OCI-LY3 (cell line): ENCODE data around the gene LMAN2.
A peak's percentile ranks its signal among the peaks of the same experiment; 100 is the strongest.

Experiments
- H2AFZ ChIP-seq: fragments of 200-600, 300-600 bp; shearing (Covaris generic); 2 replicates; pipeline ENCODE4 v1.6.0; 2014; ENCODE audit warnings: antibody characterized with exemption, low read depth, low read length
- H3K27ac ChIP-seq: fragments of 200-600, 300-600 bp; sonication (generic); 2 replicates; pipeline ENCODE4 v1.5.1; 2014; ENCODE audit warnings: mild to moderate bottlenecking, low read length, moderate library complexity, mixed read lengths
- H3K27me3 ChIP-seq: fragments of 200-600, 300-600 bp; sonication (generic); 2 replicates; pipeline ENCODE4 v1.6.1; 2014; ENCODE audit warnings: low read depth, low read length, mixed read lengths
- H3K36me3 ChIP-seq: fragments of 200-600, 300-600 bp; sonication (generic); replicated peaks from 2 replicates; pipeline ENCODE3; 2014; ENCODE audit warnings: low read depth, low read length, mixed read lengths
- H3K4me1 ChIP-seq: fragments of 300-600, 200-600 bp; sonication (generic); 2 replicates; pipeline ENCODE4 v1.6.1; 2014; ENCODE audit warnings: low read length, mixed read lengths
- H3K4me2 ChIP-seq: fragments of 200-600, 300-600 bp; sonication (generic); 2 replicates; pipeline ENCODE4 v1.6.1; 2014; ENCODE audit warnings: low read length, mixed read lengths
- H3K4me3 ChIP-seq: fragments of 300-600, 200-600 bp; sonication (generic); 2 replicates; pipeline ENCODE4 v1.5.1; 2014; ENCODE audit warnings: antibody characterized with exemption, mild to moderate bottlenecking, low read length, moderate library complexity
- H3K79me2 ChIP-seq: fragments of 300-600, 200-600 bp; shearing (Covaris generic); 2 replicates; pipeline ENCODE4 v1.6.1; 2014; ENCODE audit warnings: mild to moderate bottlenecking, low read length, mixed read lengths
- H3K9ac ChIP-seq: fragments of 300-600, 200-600 bp; shearing (Covaris generic); 2 replicates; pipeline ENCODE4 v1.6.0; 2014; ENCODE audit warnings: mild to moderate bottlenecking, low read length, moderate library complexity
- H3K9me3 ChIP-seq: fragments of 200-600, 300-600 bp; shearing (Covaris generic); 2 replicates; pipeline ENCODE4 v1.6.1; 2014; ENCODE audit warnings: low read length, mixed read lengths; ENCODE audit not compliant: insufficient read depth
- H4K20me1 ChIP-seq: fragments of 200-600, 300-600 bp; sonication (generic); 2 replicates; pipeline ENCODE4 v1.6.1; 2016; ENCODE audit warnings: low read length, mixed read lengths; ENCODE audit not compliant: insufficient read depth
- EZH2phosphoT487 ChIP-seq: fragments of 200-600 bp; shearing (Covaris generic); IDR thresholded peaks from 2 replicates; pipeline ENCODE4 v1.6.1; 2018; ENCODE audit warnings: antibody characterized with exemption, mixed run types, low read depth
- TF ChIP-seq, protein P1 (sequence below): fragments of 200-600, 300-600 bp; sonication (generic); IDR thresholded peaks from 2 replicates; pipeline ENCODE4 v1.5.1; 2014; ENCODE audit warnings: antibody characterized with exemption, low read length, low read depth

LMAN2 gene

DNA sequence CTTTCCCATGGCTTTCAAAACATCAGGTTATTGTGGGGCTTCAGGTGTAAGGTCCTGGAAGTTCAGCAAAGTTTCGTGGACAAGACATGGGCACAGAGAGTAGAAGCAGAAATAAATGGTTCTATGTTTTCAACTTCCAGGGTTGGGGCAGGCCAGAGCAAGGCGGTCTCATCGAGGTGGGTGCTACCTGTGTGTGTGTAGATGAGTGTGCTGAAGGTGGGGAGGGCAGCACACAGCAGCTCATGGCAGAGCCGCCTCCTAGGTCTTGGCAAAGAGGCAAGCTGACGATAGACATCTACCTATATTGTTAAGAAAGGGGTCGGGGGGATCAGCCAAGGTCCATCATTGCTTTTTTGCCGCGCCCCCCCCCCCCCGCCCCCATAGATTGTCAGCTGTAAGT lies 51.8 kb downstream of the LMAN2 start:
- peaks cover 16% of the 10 kb centered on the region for H3K79me2 ChIP-seq
- peaks cover 19% of the 10 kb centered on the region for H4K20me1 ChIP-seq
- H3K4me3 ChIP-seq, result no peak overlapping the region
- no peak overlapping the region for H3K9ac ChIP-seq
- no peak overlapping the region for H3K4me2 ChIP-seq
- peak overlapping the region; percentile 60; the same call in 1 of the 2 replicates for H3K27ac ChIP-seq
- no peaks in the 10 kb centered on the region for H3K27me3 ChIP-seq
- peaks cover 36% of the 10 kb centered on the region for H3K4me1 ChIP-seq
- no peaks in the 10 kb centered on the region for H3K9me3 ChIP-seq
- TF ChIP-seq, protein P1, sequence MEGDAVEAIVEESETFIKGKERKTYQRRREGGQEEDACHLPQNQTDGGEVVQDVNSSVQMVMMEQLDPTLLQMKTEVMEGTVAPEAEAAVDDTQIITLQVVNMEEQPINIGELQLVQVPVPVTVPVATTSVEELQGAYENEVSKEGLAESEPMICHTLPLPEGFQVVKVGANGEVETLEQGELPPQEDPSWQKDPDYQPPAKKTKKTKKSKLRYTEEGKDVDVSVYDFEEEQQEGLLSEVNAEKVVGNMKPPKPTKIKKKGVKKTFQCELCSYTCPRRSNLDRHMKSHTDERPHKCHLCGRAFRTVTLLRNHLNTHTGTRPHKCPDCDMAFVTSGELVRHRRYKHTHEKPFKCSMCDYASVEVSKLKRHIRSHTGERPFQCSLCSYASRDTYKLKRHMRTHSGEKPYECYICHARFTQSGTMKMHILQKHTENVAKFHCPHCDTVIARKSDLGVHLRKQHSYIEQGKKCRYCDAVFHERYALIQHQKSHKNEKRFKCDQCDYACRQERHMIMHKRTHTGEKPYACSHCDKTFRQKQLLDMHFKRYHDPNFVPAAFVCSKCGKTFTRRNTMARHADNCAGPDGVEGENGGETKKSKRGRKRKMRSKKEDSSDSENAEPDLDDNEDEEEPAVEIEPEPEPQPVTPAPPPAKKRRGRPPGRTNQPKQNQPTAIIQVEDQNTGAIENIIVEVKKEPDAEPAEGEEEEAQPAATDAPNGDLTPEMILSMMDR, result no peak
- no peak for TF ChIP-seq EZH2phosphoT487
- peaks cover 35% of the 10 kb centered on the region for H3K36me3 ChIP-seq
- H2AFZ ChIP-seq, result no peak overlapping the region

DNA sequence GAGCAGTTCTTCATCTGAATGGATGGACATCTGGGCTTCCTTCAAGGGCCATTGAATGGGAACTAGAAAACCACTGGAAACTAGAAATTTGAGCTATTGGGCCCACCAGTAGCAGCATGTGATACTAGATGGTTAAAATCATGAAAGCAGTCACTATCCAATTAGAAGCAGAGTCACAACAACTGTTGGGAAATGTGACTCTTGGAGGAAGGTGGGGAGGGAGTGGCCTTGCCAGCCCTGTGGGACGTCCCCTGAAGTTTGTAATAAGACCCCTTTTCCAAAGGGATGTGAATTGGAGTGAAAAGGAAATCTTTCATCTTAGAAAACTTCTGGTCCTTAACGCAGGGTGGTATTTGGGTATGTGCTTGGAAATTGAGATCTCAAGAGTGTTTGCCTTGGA lies 53.5 kb downstream of the LMAN2 start:
- Histone ChIP-seq H3K4me1 (peaks cover 35% of the 10 kb centered on the region), H4K20me1 (peaks cover 19% of the 10 kb centered on the region), H3K36me3 (peaks cover 51% of the 10 kb centered on the region), H3K27ac (no peak overlapping the region), H3K79me2 (no peaks in the 10 kb centered on the region), H3K4me2 (no peak overlapping the region), H3K9ac (no peak overlapping the region), H2AFZ (no peak overlapping the region), H3K9me3 (no peaks in the 10 kb centered on the region), H3K4me3 (no peak overlapping the region), H3K27me3 (no peaks in the 10 kb centered on the region)
- TF ChIP-seq, protein P1, result no peak
- TF ChIP-seq EZH2phosphoT487, result no peak

DNA sequence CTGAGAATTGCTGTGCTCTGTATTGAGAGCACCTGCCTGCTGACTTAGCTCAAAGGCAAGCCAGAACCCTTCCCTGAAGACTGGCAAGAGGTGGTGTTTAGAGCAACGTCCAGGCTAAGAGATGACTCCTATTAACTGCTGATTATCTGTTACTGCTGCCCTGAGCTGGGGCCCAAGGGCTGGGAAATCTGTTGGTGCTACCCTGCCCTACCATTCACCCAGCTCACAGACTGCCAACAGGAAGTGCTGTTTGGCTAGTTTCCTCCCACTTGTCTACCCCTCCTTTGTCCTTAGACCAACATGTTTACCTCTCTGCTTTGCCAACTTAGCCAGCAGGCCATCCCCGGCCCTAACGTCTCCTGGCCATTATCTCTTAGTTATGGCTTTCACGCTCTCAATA lies 54.9 kb downstream of the LMAN2 start:
- H3K79me2 ChIP-seq, result no peaks in the 10 kb centered on the region
- no peak overlapping the region for H3K4me2 ChIP-seq
- H3K4me3 ChIP-seq, result no peak overlapping the region
- H3K27ac ChIP-seq, result no peak overlapping the region
- H3K36me3 ChIP-seq, result peaks cover 64% of the 10 kb centered on the region
- no peaks in the 10 kb centered on the region for H3K27me3 ChIP-seq
- H3K9me3 ChIP-seq, result no peaks in the 10 kb centered on the region
- H3K9ac ChIP-seq, result no peak overlapping the region
- H4K20me1 ChIP-seq, result peaks cover 12% of the 10 kb centered on the region
- H2AFZ ChIP-seq, result no peak overlapping the region
- peaks cover 23% of the 10 kb centered on the region for H3K4me1 ChIP-seq
- no peak for TF ChIP-seq EZH2phosphoT487
- TF ChIP-seq, protein P1, result no peak

DNA sequence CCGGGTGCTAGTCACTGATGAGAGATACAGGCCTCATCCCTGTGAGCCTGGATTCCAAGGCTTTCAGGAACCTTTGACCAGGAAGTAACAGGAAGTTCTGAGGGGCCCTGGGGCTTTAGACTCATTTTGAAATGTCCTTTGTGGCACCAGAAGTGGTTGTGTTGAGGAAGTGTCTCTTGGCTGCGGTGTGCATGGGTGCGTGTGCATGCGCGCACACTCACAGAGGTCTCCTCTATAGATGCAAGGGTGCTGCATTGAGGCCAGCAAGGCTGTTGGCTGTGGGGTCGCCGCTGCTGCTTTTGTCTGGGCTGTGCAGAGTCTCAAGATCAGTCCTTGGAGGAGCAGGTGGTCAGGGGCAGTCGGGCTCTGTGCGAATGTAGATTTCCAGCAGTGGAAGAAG lies 55.5 kb downstream of the LMAN2 start:
- H3K79me2 ChIP-seq, result no peaks in the 10 kb centered on the region
- no peak overlapping the region for H3K4me3 ChIP-seq
- H4K20me1 ChIP-seq, result peaks cover 7% of the 10 kb centered on the region
- H3K4me1 ChIP-seq, result peaks cover 22% of the 10 kb centered on the region
- no peak overlapping the region for H3K4me2 ChIP-seq
- H3K9me3 ChIP-seq, result no peaks in the 10 kb centered on the region
- no peak overlapping the region for H3K27ac ChIP-seq
- peaks cover 62% of the 10 kb centered on the region for H3K36me3 ChIP-seq
- H3K27me3 ChIP-seq, result no peaks in the 10 kb centered on the region
- no peak for TF ChIP-seq EZH2phosphoT487
- TF ChIP-seq, protein P1, result no peak
- no peak overlapping the region for H2AFZ ChIP-seq
- H3K9ac ChIP-seq, result no peak overlapping the region
